HUDEP-2 (cell line): ENCODE results near the gene PRSS53.

Source experiments
- DNase-seq, 76 experiments: peaks; one replicate each; lab custom pipeline; 2025; ENCODE audit not compliant: unreplicated experiment in 76 of 76; lab: John Stamatoyannopoulos, UW

Gene PRSS53

DNA sequence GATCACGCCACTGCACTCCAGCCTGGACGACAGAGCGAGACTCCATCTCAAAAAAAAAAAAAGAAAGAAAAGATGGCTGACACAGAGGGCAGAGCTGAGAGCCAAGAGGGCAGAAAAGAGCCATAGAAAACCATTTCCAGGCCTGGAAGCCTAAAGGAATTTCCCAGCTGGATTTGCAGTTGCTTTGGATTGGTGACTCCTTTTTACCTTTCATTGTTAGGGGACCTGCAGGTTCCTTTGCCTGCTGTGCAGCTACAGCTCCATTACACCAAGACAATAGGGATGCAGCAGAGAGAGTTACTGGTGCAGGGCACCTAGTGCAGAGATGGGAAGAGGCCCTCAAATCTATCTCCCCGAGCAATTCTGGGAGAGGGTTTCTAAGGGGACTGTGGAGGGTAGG lies 33.1 kb downstream of the PRSS53 start:
- no peak for DNase-seq

DNA sequence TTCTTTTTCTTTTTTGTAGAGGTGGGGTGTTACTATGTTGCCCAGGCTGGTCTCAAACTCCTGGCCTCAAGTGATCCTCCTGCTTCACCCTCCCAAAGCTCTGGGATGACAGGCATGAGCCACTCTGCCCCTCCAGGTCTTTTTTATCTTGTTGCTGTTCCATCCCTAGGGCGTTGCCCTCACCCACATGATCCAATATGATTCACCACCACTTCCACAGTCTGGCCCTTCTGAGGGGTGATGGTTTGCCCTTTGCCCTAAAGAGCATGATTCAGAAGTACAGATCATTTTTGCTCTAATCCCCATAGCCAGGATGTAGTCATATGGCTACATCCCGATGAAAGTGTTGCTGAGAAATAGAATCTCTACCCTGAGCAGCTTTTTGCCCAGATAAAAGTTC lies 36.6 kb downstream of the PRSS53 start:
- peak in 51 of 76 experiments; percentile 6 to 76 (median 31) for DNase-seq

- DNase-seq, result no peak
Observed at GRCh38 chr16:31050280-31051030, 38.3 kb downstream of the PRSS53 start.

GRCh38 chr16:31043898-31044481 lies 44.8 kb downstream of the PRSS53 start:
- no peak for DNase-seq

DNA sequence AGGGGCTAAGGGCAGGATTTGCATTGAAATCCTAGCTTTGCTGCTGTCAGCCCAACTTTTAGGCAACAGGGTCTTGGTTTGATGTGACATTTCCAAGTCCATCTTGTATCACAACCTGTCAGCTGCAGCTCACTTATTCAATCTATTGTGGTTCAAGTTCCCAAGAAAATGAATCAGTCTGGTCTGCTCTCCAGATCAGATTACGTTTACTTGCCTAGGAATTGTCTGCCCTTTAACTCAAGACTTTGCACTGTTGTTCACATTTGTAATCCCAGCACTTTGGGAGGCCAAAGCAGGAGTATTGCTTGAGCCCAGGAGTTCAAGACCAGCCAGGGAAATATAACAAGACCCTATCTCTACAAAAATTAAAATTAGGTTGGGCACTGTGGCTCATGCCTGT lies 45.4 kb downstream of the PRSS53 start:
- DNase-seq, result no peak

- no peak for DNase-seq
Observed at GRCh38 chr16:31042866-31043265, 45.9 kb downstream of the PRSS53 start.

DNA sequence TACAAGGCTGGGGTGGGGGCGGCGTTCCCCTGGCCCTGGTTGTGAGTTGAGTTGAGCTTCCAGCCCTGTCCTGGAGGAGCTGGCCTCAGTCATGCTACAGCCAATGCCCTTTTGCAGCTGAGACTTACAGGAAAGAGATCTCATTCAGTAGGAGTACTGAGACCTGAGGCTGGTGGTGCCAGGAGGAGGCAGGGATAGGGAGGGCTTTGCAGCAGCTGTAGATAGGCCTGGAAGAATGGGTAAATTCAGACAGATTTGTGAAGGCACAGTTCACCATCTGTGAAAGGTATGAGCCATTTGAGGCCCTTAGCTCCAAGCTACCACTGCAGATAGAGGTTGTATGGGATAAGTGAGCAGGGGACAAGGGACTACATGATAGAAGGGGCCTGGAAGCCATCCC lies 49.8 kb downstream of the PRSS53 start:
- DNase-seq, result no peak

- DNase-seq, result peak in 4 of 76 experiments; percentile 4 to 30 (median 8)
Observed at GRCh38 chr16:31036691-31037090, 52.1 kb downstream of the PRSS53 start.

- DNase-seq, result peak in 69 of 76 experiments; percentile 10 to 86 (median 72)
Observed at GRCh38 chr16:31033709-31034492, 54.8 kb downstream of the PRSS53 start.
